Transverse colon (tissue), 4 donors: ENCODE results near the gene ADK. TPM values are rescaled to one million over a fixed set of nuclear protein-coding genes. Genes with fewer than 3 reads are reported as not detected.

Experiments
- DNase-seq: peaks from one replicate; pipeline ENCODE4 v3.0.0-alpha.2; 2019
- H3K27ac ChIP-seq, 4 donors: fragments of 200-600 bp; sonication (generic); 2 replicates each; pipeline ENCODE4 v1.5.1; 2016 to 2018; ENCODE audit warnings: inconsistent platforms in 4 of 4
- H3K27me3 ChIP-seq: fragments of 200-600 bp; sonication (generic); 2 replicates; pipeline ENCODE4 v1.5.1; 2017; ENCODE audit warnings: inconsistent platforms
- H3K36me3 ChIP-seq, 4 donors: fragments of 200-600 bp; sonication (generic); 2 replicates each; pipeline ENCODE4 v1.5.1; 2017 to 2019; ENCODE audit warnings: inconsistent platforms in 4 of 4
- H3K4me1 ChIP-seq, 4 donors: fragments of 200-600 bp; sonication (generic); 2 replicates each; pipeline ENCODE4 v1.5.1; 2017 to 2020; ENCODE audit warnings: inconsistent platforms in 4 of 4
- H3K4me3 ChIP-seq, 4 donors: fragments of 200-600 bp; sonication (generic); 1 replicate in 1 of 4; 2 replicates in 3 of 4; pipeline versions ENCODE4 v1.5.1 to v1.6.1; 2017 to 2019; ENCODE audit warnings: inconsistent platforms in 4 of 4
- H3K9me3 ChIP-seq, 2 donors: fragments of 200-600 bp; sonication (generic); 2 replicates each; pipeline ENCODE4 v1.5.1; 2017 to 2019; ENCODE audit warnings: inconsistent platforms in 2 of 2
- EP300 ChIP-seq: sonication (generic); formaldehyde crosslinking; IDR thresholded peaks from one replicate; pipeline ENCODE4 v1.6.1; 2017; ENCODE audit warnings: antibody characterized with exemption, low read depth
- POLR2A ChIP-seq: fragments of 450-650 bp; IDR thresholded peaks from one replicate; pipeline ENCODE4 v1.6.1; 2016; ENCODE audit warnings: antibody characterized with exemption, mild to moderate bottlenecking, moderate library complexity
- POLR2AphosphoS5 ChIP-seq, 3 donors: sonication (generic); formaldehyde crosslinking; IDR thresholded peaks; one replicate each; pipeline ENCODE4 v1.6.1; 2016; ENCODE audit warnings: antibody characterized with exemption in 3 of 3
- WGBS, 2 donors: methylation state at CpG; one replicate each; pipeline ENCODE4 v1.1.5; 2018; ENCODE audit warnings: low coverage in 1 of 2; 5-methylcytosine and 5-hydroxymethylcytosine counted together
- in situ Hi-C, 4 donors: fragments of 200-750 bp; cut with MboI; loops; one replicate each; pipeline versions ENCODE4 v1.15.0 to v1.15.1; 2017; ENCODE audit warnings: low sequenced_read_pairs in 3 of 4, low pct_ligation_motif_present in 1 of 4, low pct_unique_long_range_greater_than_20kb in 1 of 4
- intact Hi-C: fragments of 100-400 bp; cut with DNase I; formaldehyde crosslinking; loops from one replicate; pipeline ENCODE4 v1.15.1; 2023; ENCODE audit warnings: low total_unique reads
- total RNA-seq, 4 donors: library from RNA; depleted of rRNA; stranded (reverse); fragments of >200 nt; gene quantifications; one replicate each; pipeline ENCODE4 v1.1.0, GENCODE V29; 2016
- TF ChIP-seq, protein P1 (sequence below), 5 experiments: fragments of 200-600 bp in 3 of 5; fragments of 450-650 bp in 2 of 5; sonication (generic) in 3 of 5; IDR thresholded peaks; 1 replicate in 2 of 5; 2 replicates in 3 of 5; pipeline ENCODE4 v1.5.1; 2016 to 2017; ENCODE audit warnings: antibody characterized with exemption in 5 of 5, inconsistent platforms in 3 of 5, mild to moderate bottlenecking in 2 of 5, moderate library complexity in 1 of 5

ADK gene
- total RNA-seq, 4 donors from 2014 or later = 6.8 to 25.2 (median 14.8) TPM

DNA sequence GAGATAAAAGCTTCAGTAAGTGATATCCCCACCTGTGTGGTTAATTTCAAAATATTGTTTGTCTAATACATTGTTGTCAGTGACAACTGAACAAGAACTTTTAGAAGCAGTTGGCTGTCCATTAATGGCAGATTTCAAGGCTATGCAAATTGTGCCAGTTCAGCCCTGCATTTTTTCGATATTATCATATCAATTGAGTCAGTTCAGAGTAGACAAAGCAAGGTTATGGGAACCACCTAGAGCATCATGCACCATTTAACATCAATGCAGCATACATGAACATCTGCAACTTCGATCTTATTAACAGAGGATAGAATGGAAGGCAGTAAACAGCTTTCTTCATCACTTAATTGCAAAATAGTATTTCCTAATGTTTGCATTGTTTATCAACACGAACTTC lies 494.7 kb downstream of the ADK start:
- DNase-seq = no peak
- WGBS, 2 donors = 89 to 96% methylated on average over 1 to 3 of the region's 3 CpGs
- Histone ChIP-seq H3K27me3 (no peaks in the 10 kb centered on the region), H3K4me3 (no peak overlapping the region), H3K4me1 (peaks cover 0 to 4% (median 0%) of the 10 kb centered on the region in 4 donors), H3K9me3 (no peaks in the 10 kb centered on the region), H3K27ac (no peak overlapping the region), H3K36me3 (no peaks in the 10 kb centered on the region)
- in situ Hi-C loops (no loop called here), intact Hi-C loops (no loop called here)
- TF ChIP-seq, protein P1, sequence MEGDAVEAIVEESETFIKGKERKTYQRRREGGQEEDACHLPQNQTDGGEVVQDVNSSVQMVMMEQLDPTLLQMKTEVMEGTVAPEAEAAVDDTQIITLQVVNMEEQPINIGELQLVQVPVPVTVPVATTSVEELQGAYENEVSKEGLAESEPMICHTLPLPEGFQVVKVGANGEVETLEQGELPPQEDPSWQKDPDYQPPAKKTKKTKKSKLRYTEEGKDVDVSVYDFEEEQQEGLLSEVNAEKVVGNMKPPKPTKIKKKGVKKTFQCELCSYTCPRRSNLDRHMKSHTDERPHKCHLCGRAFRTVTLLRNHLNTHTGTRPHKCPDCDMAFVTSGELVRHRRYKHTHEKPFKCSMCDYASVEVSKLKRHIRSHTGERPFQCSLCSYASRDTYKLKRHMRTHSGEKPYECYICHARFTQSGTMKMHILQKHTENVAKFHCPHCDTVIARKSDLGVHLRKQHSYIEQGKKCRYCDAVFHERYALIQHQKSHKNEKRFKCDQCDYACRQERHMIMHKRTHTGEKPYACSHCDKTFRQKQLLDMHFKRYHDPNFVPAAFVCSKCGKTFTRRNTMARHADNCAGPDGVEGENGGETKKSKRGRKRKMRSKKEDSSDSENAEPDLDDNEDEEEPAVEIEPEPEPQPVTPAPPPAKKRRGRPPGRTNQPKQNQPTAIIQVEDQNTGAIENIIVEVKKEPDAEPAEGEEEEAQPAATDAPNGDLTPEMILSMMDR (IDR thresholded peaks at IDR 0.05) = no peak
- TF ChIP-seq EP300 (no peak), POLR2A (no peak), POLR2AphosphoS5 (IDR thresholded peaks at IDR 0.05) (no peak)

DNA sequence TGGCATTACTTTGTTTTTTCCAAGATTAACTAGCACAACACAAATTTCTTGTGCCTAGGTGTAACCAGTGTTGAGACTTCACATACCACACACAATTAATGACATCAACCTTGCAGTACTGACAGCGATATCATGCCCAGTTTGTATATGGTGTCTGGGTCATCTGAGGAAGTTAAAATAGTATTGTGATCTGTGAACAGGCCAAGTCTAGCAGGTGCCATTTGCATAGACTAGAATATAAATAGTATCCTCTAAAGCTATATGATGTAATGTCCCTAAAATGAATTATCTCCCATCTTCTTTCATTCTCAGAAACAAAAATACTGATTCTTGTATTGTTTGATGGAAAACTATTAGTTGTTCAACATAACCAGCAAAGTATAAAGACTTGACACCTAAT lies 499.6 kb downstream of the ADK start:
- no peaks in the 10 kb centered on the region for H3K4me1 ChIP-seq
- 82% methylated on average over 1 of the region's 1 CpG; no CpG with 5 or more reads in 1 of the 2 donors for WGBS, 2 donors
- no peak for DNase-seq
- H3K36me3 ChIP-seq = no peaks in the 10 kb centered on the region
- intact Hi-C loops (no loop called here), in situ Hi-C loops (no loop called here)
- H3K27ac ChIP-seq = no peak overlapping the region
- TF ChIP-seq, protein P1 (IDR thresholded peaks at IDR 0.05) = no peak
- no peak for TF ChIP-seq POLR2A
- no peak for TF ChIP-seq EP300
- TF ChIP-seq POLR2AphosphoS5 (IDR thresholded peaks at IDR 0.05) = no peak
- H3K4me3 ChIP-seq = no peak overlapping the region
- no peaks in the 10 kb centered on the region for H3K9me3 ChIP-seq
- H3K27me3 ChIP-seq = no peaks in the 10 kb centered on the region

DNA sequence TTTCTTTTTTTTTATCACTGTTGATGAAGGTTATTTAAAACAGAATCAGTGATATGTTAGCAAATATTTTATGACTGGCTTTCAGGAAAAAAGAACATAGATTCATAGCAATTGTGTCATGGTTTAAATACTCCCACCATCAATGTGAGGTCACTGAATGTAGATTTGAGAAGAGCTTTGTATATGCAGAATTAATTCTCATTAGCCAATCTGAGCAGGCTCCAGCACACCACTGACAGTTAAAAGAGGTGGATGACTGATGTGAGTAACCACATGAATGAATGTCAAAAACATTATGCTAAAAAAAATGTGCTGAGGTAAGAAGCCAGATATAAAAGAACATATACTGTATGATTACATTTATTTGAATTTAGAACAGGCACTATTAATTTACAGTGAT lies 500.5 kb downstream of the ADK start:
- intact Hi-C loops = no loop called here
- Histone ChIP-seq H3K36me3 (no peaks in the 10 kb centered on the region), H3K4me1 (no peaks in the 10 kb centered on the region), H3K9me3 (no peaks in the 10 kb centered on the region), H3K27me3 (no peaks in the 10 kb centered on the region), H3K4me3 (no peak overlapping the region), H3K27ac (no peak overlapping the region)
- no peak for DNase-seq
- in situ Hi-C loops = no loop called here
- TF ChIP-seq EP300 (no peak), POLR2AphosphoS5 (IDR thresholded peaks at IDR 0.05) (no peak), POLR2A (no peak)
- TF ChIP-seq, protein P1 (IDR thresholded peaks at IDR 0.05) = no peak

DNA sequence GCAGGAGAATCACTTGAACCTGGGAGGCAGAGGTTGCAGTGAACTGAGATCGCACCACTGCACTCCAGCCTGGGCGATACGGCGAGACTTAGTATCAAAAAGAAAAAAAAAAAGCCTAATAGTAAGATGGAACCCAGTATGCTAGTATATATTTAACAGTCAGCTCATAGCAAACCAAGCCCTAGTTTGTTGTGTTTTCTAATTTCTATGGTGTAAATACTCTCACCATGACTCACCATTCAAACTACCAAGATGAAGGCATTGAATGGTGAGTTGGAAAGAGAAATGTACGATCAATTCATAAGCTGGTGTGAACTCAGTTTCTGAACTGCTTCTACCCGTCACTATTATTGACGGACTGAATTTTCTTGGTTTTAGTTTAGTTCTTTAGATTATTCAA lies 501.6 kb downstream of the ADK start:
- in situ Hi-C loops = no loop called here
- intact Hi-C loops = no loop called here
- H3K36me3 ChIP-seq = no peaks in the 10 kb centered on the region
- no peaks in the 10 kb centered on the region for H3K9me3 ChIP-seq
- 95 to 96% methylated on average over 7 of the region's 7 CpGs for WGBS, 2 donors
- DNase-seq = no peak
- H3K27me3 ChIP-seq = no peaks in the 10 kb centered on the region
- no peak overlapping the region for H3K4me3 ChIP-seq
- no peak overlapping the region for H3K27ac ChIP-seq
- no peaks in the 10 kb centered on the region for H3K4me1 ChIP-seq
- TF ChIP-seq, protein P1 (IDR thresholded peaks at IDR 0.05) = no peak
- TF ChIP-seq POLR2AphosphoS5 (IDR thresholded peaks at IDR 0.05) (no peak), POLR2A (no peak), EP300 (no peak)
